Measurements from ENCODE around the gene LIMK1. TPM values are rescaled to one million over a fixed set of nuclear protein-coding genes. Genes with fewer than 3 reads are reported as not detected.
"Not testable (repeated sequence)": the region's sequence is repeated elsewhere in the genome, so short reads cannot be mapped to it uniquely, and the experiment has no call there.

The LIMK1 gene
- total and polyA plus RNA-seq, 7 donors = 12.0 to 95.8 (median 28.7) TPM

DNA sequence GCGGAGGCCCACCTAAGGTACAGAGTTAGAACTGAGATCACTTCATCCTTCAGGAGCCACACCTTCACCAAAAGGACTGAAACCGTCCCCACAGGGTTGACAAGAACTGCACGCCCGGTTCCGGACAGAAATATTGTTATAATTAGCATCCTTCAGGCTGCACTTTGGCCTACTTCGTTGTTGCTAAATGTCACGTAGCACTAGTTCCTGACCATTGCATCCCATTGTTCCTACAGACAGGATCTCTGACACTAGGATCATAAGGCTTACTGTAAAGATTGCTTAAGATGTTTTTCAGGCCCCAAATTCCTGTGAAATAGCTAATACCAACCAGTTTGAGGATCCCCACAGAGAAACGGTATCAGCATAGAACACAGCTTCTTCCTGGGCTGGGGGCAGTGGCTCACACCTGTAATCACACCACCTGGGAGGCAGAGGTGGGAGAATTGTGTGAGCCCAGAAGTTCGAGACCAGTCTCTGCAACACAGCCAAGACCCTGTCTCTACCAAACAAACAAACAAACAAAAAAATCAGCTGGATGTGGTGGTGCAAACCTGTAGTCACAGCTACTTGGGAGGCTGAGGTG, 72.3 kb downstream of the LIMK1 start:
- 81 to 89% (median 82%) methylated on average over 9 of the region's 9 CpGs for WGBS, 3 donors
- no peak for ATAC-seq

DNA sequence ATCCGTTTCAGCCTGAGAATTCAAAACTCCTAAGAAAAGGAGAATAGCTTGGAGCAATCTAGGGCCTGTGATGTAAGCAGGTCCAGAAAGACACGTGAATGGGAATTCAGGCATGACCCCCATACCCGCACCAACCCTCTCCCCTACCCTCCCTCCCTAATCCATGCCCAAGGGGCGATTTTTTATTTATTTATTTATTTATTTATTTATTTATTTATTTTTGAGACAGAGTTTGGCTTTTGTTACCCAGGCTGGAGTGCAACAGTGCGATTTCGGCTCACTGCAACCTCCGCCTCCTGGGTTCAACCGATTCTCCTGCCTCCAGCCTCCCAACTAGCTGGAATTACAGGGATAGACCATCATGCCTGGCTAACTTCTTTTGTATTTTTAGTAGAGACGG, 74.0 kb downstream of the LIMK1 start:
- Histone ChIP-seq H3K4me1 (no peaks in the 10 kb centered on the region), H3K4me3 (no peak overlapping the region), H3K36me3 (ENCODE audit: insufficient read depth in 1 of 2, low read depth in 1 of 2) (no peaks in the 10 kb centered on the region), H3K27me3 (ENCODE audit: insufficient read depth in 3 of 3, low read length in 2 of 3) (no peaks in the 10 kb centered on the region), H3K27ac (no peak overlapping the region), H3K9me3 (no peaks in the 10 kb centered on the region)
- intact Hi-C loops (cut with DNase I) = loop anchor here (5.0 kb wide), 1 partner anchor 35 kb away; no protein-coding TSS in a partner anchor
- ATAC-seq (no peak), DNase-seq (no peak)
- WGBS, 3 donors = 92 to 96% (median 95%) methylated on average over 9 of the region's 9 CpGs
- TF ChIP-seq, protein P1, sequence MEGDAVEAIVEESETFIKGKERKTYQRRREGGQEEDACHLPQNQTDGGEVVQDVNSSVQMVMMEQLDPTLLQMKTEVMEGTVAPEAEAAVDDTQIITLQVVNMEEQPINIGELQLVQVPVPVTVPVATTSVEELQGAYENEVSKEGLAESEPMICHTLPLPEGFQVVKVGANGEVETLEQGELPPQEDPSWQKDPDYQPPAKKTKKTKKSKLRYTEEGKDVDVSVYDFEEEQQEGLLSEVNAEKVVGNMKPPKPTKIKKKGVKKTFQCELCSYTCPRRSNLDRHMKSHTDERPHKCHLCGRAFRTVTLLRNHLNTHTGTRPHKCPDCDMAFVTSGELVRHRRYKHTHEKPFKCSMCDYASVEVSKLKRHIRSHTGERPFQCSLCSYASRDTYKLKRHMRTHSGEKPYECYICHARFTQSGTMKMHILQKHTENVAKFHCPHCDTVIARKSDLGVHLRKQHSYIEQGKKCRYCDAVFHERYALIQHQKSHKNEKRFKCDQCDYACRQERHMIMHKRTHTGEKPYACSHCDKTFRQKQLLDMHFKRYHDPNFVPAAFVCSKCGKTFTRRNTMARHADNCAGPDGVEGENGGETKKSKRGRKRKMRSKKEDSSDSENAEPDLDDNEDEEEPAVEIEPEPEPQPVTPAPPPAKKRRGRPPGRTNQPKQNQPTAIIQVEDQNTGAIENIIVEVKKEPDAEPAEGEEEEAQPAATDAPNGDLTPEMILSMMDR (IDR thresholded peaks at IDR 0.05) = no peak

More for the DNA sequence above, 72.3 kb downstream of the LIMK1 start:
- H3K9me3 ChIP-seq = no peaks in the 10 kb centered on the region
- no peak overlapping the region for H3K4me3 ChIP-seq
- intact Hi-C loops (cut with DNase I) = loop anchor here (5.0 kb wide), 1 partner anchor 34 kb away; no protein-coding TSS in a partner anchor
- TF ChIP-seq, protein P1 (IDR thresholded peaks at IDR 0.05) = no peak
- DNase-seq = no peak
- H3K4me1 ChIP-seq = no peaks in the 10 kb centered on the region
- no peaks in the 10 kb centered on the region for H3K36me3 ChIP-seq (ENCODE audit: insufficient read depth in 1 of 2, low read depth in 1 of 2)
- no peak overlapping the region for H3K27ac ChIP-seq
- H3K27me3 ChIP-seq (ENCODE audit: insufficient read depth in 3 of 3, low read length in 2 of 3) = no peaks in the 10 kb centered on the region

DNA sequence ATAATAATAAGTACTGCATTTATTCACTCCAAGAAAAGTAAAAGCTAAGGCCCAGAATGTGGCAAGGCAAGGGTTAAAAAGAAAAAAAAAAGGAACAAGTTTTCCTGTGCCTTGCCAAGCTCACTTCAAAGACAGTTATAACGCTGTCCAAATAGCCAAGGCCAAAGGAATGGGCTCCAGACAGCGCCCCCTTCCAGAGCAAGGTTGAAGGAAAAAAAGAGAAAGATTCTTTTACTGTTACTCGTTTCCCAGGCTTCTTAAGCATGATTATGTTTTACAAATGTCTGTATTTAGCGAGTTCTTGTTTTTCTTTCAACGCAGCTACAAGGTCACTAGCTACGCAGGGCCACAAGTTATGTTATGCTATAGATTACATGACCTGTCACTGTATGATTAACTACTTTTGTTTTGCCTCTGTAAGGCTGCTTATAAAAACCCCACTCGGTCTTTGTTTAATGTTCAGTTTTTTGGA, 81.4 kb downstream of the LIMK1 start:
- WGBS, 3 donors = 40 to 45% (median 40%) methylated on average over 7 of the region's 7 CpGs

DNA sequence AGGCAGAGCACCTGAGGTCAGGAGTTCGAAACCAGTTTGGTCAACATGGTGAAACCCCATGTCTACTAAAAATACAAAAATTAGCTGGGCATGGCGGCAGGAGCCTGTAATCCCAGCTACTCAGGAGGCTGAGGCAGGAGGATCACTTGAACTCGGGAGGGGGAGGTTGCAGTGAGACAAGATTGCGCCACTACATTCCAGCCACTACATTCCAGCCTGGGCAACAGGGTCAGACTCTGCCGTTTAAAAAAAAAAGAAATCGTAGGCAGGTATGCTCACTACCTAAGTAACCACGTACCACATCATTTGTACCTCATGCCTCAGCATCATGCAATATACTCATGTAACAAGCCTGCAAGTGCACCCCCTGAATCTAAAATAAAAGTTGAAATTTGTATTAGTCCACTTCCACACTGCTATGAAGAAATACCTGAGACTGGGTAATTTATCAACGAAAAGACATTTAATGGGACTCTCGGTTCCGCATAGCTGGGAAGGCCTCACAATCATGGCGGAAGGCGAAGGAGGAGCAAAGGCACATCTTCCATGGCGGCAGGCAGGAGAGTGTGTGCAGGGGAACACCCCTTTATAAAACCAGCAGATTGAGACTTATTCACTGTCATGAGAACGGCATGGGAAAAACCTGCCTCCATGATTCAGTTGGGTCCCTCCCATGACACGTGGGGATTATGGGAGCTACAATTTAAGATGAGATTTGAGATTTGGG, 82.4 kb downstream of the LIMK1 start:
- peaks cover 9% of the 10 kb centered on the region for H3K4me1 ChIP-seq
- H3K9me3 ChIP-seq = no peaks in the 10 kb centered on the region
- H3K36me3 ChIP-seq (ENCODE audit: insufficient read depth in 1 of 2, low read depth in 1 of 2) = no peaks in the 10 kb centered on the region
- no peaks in the 10 kb centered on the region for H3K27me3 ChIP-seq (ENCODE audit: insufficient read depth in 3 of 3, low read length in 2 of 3)
- TF ChIP-seq, protein P1 (IDR thresholded peaks at IDR 0.05) = no peak
- DNase-seq = no peak
- no peak for ATAC-seq
- H3K4me3 ChIP-seq = no peak overlapping the region
- H3K27ac ChIP-seq = no peak overlapping the region
- WGBS, 3 donors = 94 to 96% (median 95%) methylated on average over 15 of the region's 15 CpGs
- intact Hi-C loops (cut with DNase I) = no loop called here

More for the DNA sequence above, 81.4 kb downstream of the LIMK1 start:
- Histone ChIP-seq H3K9me3 (no peaks in the 10 kb centered on the region), H3K36me3 (ENCODE audit: insufficient read depth in 1 of 2, low read depth in 1 of 2) (no peaks in the 10 kb centered on the region), H3K4me3 (no peak overlapping the region), H3K27ac (no peak overlapping the region), H3K4me1 (peaks cover 9% of the 10 kb centered on the region), H3K27me3 (ENCODE audit: insufficient read depth in 3 of 3, low read length in 2 of 3) (no peaks in the 10 kb centered on the region)
- TF ChIP-seq, protein P1 (IDR thresholded peaks at IDR 0.05) = no peak
- no peak for ATAC-seq
- DNase-seq = no peak
- intact Hi-C loops (cut with DNase I) = no loop called here

DNA sequence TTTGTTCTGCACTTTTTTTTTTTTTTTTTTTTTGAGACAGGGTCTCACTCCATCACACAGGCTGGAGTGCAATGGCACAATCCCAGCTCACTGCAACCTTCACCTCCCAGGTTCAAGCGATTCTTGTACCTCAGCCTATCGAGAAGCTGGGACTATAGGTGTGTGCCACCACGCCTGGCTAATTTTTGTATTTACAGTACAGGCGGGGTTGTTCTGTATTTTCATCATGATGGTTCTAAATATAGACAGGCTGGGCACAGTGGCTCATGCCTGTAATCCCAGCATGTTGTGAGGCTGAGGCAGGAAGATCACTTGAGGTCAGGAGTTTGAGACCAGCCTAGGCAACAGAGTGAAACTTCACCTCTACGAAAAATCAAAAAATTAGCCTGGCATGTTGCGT, 83.7 kb downstream of the LIMK1 start:
- H3K27ac ChIP-seq = not testable (repeated sequence)

More for the DNA sequence above, 83.7 kb downstream of the LIMK1 start:
- intact Hi-C loops (cut with DNase I); H3K4me3 ChIP-seq; H3K36me3 ChIP-seq (ENCODE audit: insufficient read depth in 1 of 2, low read depth in 1 of 2); DNase-seq; H3K27me3 ChIP-seq (ENCODE audit: insufficient read depth in 3 of 3, low read length in 2 of 3); H3K4me1 ChIP-seq; H3K9me3 ChIP-seq: not testable (repeated sequence)
- peak; percentile 48 to 88 (median 79) for ATAC-seq
- WGBS, 3 donors = 58 to 85% (median 68%) methylated on average over 6 of the region's 6 CpGs

Data from psoas muscle (tissue), 8 donors.